ENCODE data around the gene HSPA12A.

- TF ChIP-seq CTCF (IDR thresholded peaks at IDR 0.05) = no peak
- TF ChIP-seq POLR2A (IDR thresholded peaks at IDR 0.05; ENCODE audit: low read depth) = no peak
- no peak for TF ChIP-seq EP300 (IDR thresholded peaks at IDR 0.05)
Observed at GRCh38 chr10:116669080-116669479, 73.3 kb downstream of the HSPA12A start.

Data from esophagus muscularis mucosa (tissue), 4 donors.